Esophagus (tissue), 2 donors: ENCODE data around the gene TMEM59. TPM values are rescaled to one million over a fixed set of nuclear protein-coding genes. Genes with fewer than 3 reads are reported as not detected.

Source experiments
- polyA plus RNA-seq, 2 donors: library from polyadenylated mRNA; stranded (reverse); fragments of 200-250 nt; gene quantifications; one replicate each; pipeline ENCODE4 v1.2.3, GENCODE V29; 2013
- donor health status: healthy with polysubstance abuse.
- donor health status: Bipolar disorder and iron deficiency.

TMEM59 gene
- polyA plus RNA-seq, 2 donors: 127 to 210 TPM

Other genes with a start within 250 kb of the TMEM59 start
- gene NDC1, start 214.9 kb downstream of the TMEM59 start, polyA plus RNA-seq: 1 to 10 TPM; 4.9 to 7.1 TPM
- gene YIPF1, start 163.4 kb downstream of the TMEM59 start, polyA plus RNA-seq: 10 to 100 TPM; 13.5 to 20.3 TPM
- under 1 TPM; 0.04 to 0.31 TPM for gene DIO1, start 159.0 kb downstream of the TMEM59 start, polyA plus RNA-seq
- gene IFT25, start 107.5 kb downstream of the TMEM59 start, polyA plus RNA-seq: 10 to 100 TPM; 18.9 to 23.7 TPM
- gene LRRC42, start 106.9 kb downstream of the TMEM59 start, polyA plus RNA-seq: 10 to 100 TPM in 1 of 2 donors, 1 to 10 TPM in 1; 4.9 to 20.0 TPM
- gene LDLRAD1, start 35.0 kb downstream of the TMEM59 start, polyA plus RNA-seq: under 1 TPM; 0.31 to 0.35 TPM
- gene TCEANC2, start 404 bp upstream of the TMEM59 start, polyA plus RNA-seq: 1 to 10 TPM; 1.4 to 1.7 TPM
- under 1 TPM in 1 of 2 donors, not detected in 1; 0.06 TPM for gene CDCP2, start 99.8 kb upstream of the TMEM59 start, polyA plus RNA-seq
- 1 to 10 TPM; 1.7 to 1.8 TPM for gene CYB5RL, start 146.8 kb upstream of the TMEM59 start, polyA plus RNA-seq
- 10 to 100 TPM; 17.8 to 69.7 TPM for gene MRPL37, start 147.0 kb upstream of the TMEM59 start, polyA plus RNA-seq